Psoas muscle (tissue), 8 donors: ENCODE measurements around the gene NHLH1. TPM values are rescaled to one million over a fixed set of nuclear protein-coding genes. Genes with fewer than 3 reads are reported as not detected.

Experiments used
- ATAC-seq, 4 donors: fragments of 200-7000 bp; cut with Tn5 transposase; one replicate each; pipeline ENCODE4 v1.9.1; 2020; ENCODE audit warnings: moderate library complexity in 3 of 4, mild to moderate bottlenecking in 2 of 4
- DNase-seq, 2 donors: peaks; one replicate each; pipeline ENCODE4 v3.0.0-alpha.2; 2020
- H3K27ac ChIP-seq: fragments of 200-600 bp; one replicate; pipeline ENCODE4 v1.8.0; 2022
- H3K27me3 ChIP-seq, 3 donors: fragments of 200-600 bp in 1 of 3; one replicate each; pipeline versions ENCODE4 v1.6.1 to v1.8.0; 2013 to 2022; ENCODE audit warnings: low read length in 2 of 3, mild to moderate bottlenecking in 2 of 3, moderate library complexity in 1 of 3; ENCODE audit not compliant: insufficient read depth in 3 of 3
- H3K36me3 ChIP-seq, 2 donors: fragments of 200-600 bp in 1 of 2; one replicate each; pipeline versions ENCODE4 v1.6.1 to v1.8.0; 2013 to 2022; ENCODE audit warnings: low read depth in 1 of 2, mild to moderate bottlenecking in 1 of 2, moderate library complexity in 1 of 2; ENCODE audit not compliant: insufficient read depth in 1 of 2
- H3K4me1 ChIP-seq: fragments of 200-600 bp; one replicate; pipeline ENCODE4 v1.8.0; 2022
- H3K4me3 ChIP-seq: fragments of 200-600 bp; one replicate; pipeline ENCODE4 v1.8.0; 2022; ENCODE audit warnings: mild to moderate bottlenecking
- H3K9me3 ChIP-seq: fragments of 200-600 bp; one replicate; pipeline ENCODE4 v1.8.0; 2022
- CTCF ChIP-seq: fragments of 200-600 bp; IDR thresholded peaks from one replicate; pipeline ENCODE4 v1.8.0; 2022; ENCODE audit warnings: antibody characterized with exemption
- WGBS, 3 donors: extraction: QIAGEN DNeasy Blood & Tissue Kit; methylation state at CpG; one replicate each; pipeline versions ENCODE4 v1.1.6 to v1.1.7; 2013; 5-methylcytosine and 5-hydroxymethylcytosine counted together
- intact Hi-C, 2 donors: fragments of 100-400 bp; cut with DNase I; formaldehyde crosslinking; loops; one replicate each; pipeline versions ENCODE4 v1.11.0 to v1.14.2; 2022
- polyA plus RNA-seq, 3 donors: library from polyadenylated mRNA; stranded (reverse); fragments of 200-250 nt; gene quantifications; one replicate each; pipeline ENCODE4 v1.2.3, GENCODE V29; 2013
- total RNA-seq, 4 donors: library from RNA; stranded (reverse); fragmentation: NEBNext Ultra II Directional in 2 of 4; extraction: Animal tissue kit (Norgen Biotek cat#: 25700) in 2 of 4; gene quantifications; one replicate each; pipeline versions ENCODE4 v1.2.1 to v1.2.4, GENCODE V29; 2021 to 2023
- donor health status: healthy with polysubstance abuse.
- donor health status: DM: no; HTN: no; CAD: no; lungs with moderate emphysema.
- donor health status: Bipolar disorder and iron deficiency.
- donor health status: healthy.
- donor health status: DM: yes; HTN: yes; CAD: no.
- donor health status: DM: no; HTN: no; CAD: no.
- donor health status: DM: no; HTN: no; CAD: no.
- donor health status: DM: yes; HTN: yes; CAD: no.

NHLH1 gene
- total and polyA plus RNA-seq, 7 donors = 0.06 to 0.20 (median 0.10) TPM; not detected in 3

GRCh38 chr1:160328184-160328583, 38.7 kb upstream of the NHLH1 start:
- Histone ChIP-seq H3K9me3 (no peaks in the 10 kb centered on the region), H3K27me3 (no peaks in the 10 kb centered on the region), H3K4me1 (no peaks in the 10 kb centered on the region), H3K4me3 (no peak overlapping the region), H3K27ac (no peak overlapping the region), H3K36me3 (peaks cover 18 to 99% of the 10 kb centered on the region in 2 donors)
- intact Hi-C loops = no loop called here
- WGBS, 3 donors = 62 to 71% (median 69%) methylated on average over 8 of the region's 8 CpGs
- ATAC-seq (no peak), DNase-seq (no peak)
- no peak for TF ChIP-seq CTCF

- ATAC-seq (no peak), DNase-seq (no peak)
- peaks cover 15 to 100% of the 10 kb centered on the region in 2 donors for H3K36me3 ChIP-seq
- no peaks in the 10 kb centered on the region for H3K4me1 ChIP-seq
- H3K4me3 ChIP-seq = no peak overlapping the region
- no peaks in the 10 kb centered on the region for H3K9me3 ChIP-seq
- intact Hi-C loops = loop anchor here in 1 of 2 donors (5.0 kb wide), 1 partner anchor 33 kb away; no protein-coding TSS in a partner anchor
- H3K27me3 ChIP-seq = no peaks in the 10 kb centered on the region
- H3K27ac ChIP-seq = no peak overlapping the region
- no peak for TF ChIP-seq CTCF
Observed at GRCh38 chr1:160330119-160330518, 36.8 kb upstream of the NHLH1 start.

GRCh38 chr1:160332516-160332915, 34.4 kb upstream of the NHLH1 start:
- no peak for TF ChIP-seq CTCF
- H3K9me3 ChIP-seq = no peaks in the 10 kb centered on the region
- H3K36me3 ChIP-seq = peaks cover 15 to 100% of the 10 kb centered on the region in 2 donors
- DNase-seq (no peak), ATAC-seq (no peak)
- no peaks in the 10 kb centered on the region for H3K4me1 ChIP-seq
- intact Hi-C loops = loop anchor here in 1 of 2 donors (5.0 kb wide), 1 partner anchor 35 kb away; no protein-coding TSS in a partner anchor
- no peak overlapping the region for H3K27ac ChIP-seq
- no peaks in the 10 kb centered on the region for H3K27me3 ChIP-seq
- H3K4me3 ChIP-seq = no peak overlapping the region

GRCh38 chr1:160338580-160338979, 28.3 kb upstream of the NHLH1 start:
- H3K27me3 ChIP-seq = no peaks in the 10 kb centered on the region
- no peak for ATAC-seq
- peaks cover 4 to 67% of the 10 kb centered on the region in 2 donors for H3K36me3 ChIP-seq
- no peaks in the 10 kb centered on the region for H3K9me3 ChIP-seq
- no peak overlapping the region for H3K27ac ChIP-seq
- no peak for TF ChIP-seq CTCF
- DNase-seq = no peak
- WGBS, 3 donors = 82 to 88% (median 82%) methylated on average over 4 of the region's 4 CpGs
- intact Hi-C loops = loop anchor here in 1 of 2 donors (5.0 kb wide), 1 partner anchor 46 kb away; no protein-coding TSS in a partner anchor
- peaks cover 26% of the 10 kb centered on the region for H3K4me1 ChIP-seq
- no peak overlapping the region for H3K4me3 ChIP-seq

- no peaks in the 10 kb centered on the region for H3K27me3 ChIP-seq
- 32 to 43% (median 34%) methylated on average over 3 of the region's 3 CpGs for WGBS, 3 donors
- peaks cover 7 to 59% of the 10 kb centered on the region in 2 donors for H3K36me3 ChIP-seq
Observed at GRCh38 chr1:160340146-160340545, 26.7 kb upstream of the NHLH1 start.

More at GRCh38 chr1:160340146-160340545, 26.7 kb upstream of the NHLH1 start:
- ATAC-seq = no peak
- Histone ChIP-seq H3K4me3 (no peak overlapping the region), H3K9me3 (no peaks in the 10 kb centered on the region), H3K27ac (no peak overlapping the region), H3K4me1 (peaks cover 37% of the 10 kb centered on the region)
- intact Hi-C loops = no loop called here
- DNase-seq = no peak
- TF ChIP-seq CTCF = no peak
